Glutamatergic neuron (in vitro differentiated cells): ENCODE results near the gene MAN2A2. TPM values are rescaled to one million over a fixed set of nuclear protein-coding genes. Genes with fewer than 3 reads are reported as not detected.

Experiments
- DNase-seq: peaks from one replicate; pipeline ENCODE4 v3.0.0; 2022
- H3K27ac Mint-ChIP-seq: one replicate; pipeline ENCODE4 v1.8.0; 2020; ENCODE audit warnings: mild to moderate bottlenecking, mixed read lengths, inconsistent platforms; ENCODE audit not compliant: unreplicated experiment
- H3K27me3 Mint-ChIP-seq: one replicate; pipeline ENCODE4 v1.8.0; 2020; ENCODE audit warnings: mild to moderate bottlenecking, moderate library complexity, mixed read lengths, inconsistent platforms; ENCODE audit not compliant: unreplicated experiment
- H3K36me3 Mint-ChIP-seq: one replicate; pipeline ENCODE4 v1.8.0; 2020; ENCODE audit warnings: mild to moderate bottlenecking, mixed read lengths, inconsistent platforms; ENCODE audit not compliant: unreplicated experiment
- H3K4me1 Mint-ChIP-seq: one replicate; pipeline ENCODE4 v1.8.0; 2020; ENCODE audit warnings: mild to moderate bottlenecking, low read depth, mixed read lengths, inconsistent platforms; ENCODE audit not compliant: unreplicated experiment
- H3K4me3 Mint-ChIP-seq: one replicate; pipeline ENCODE4 v1.8.0; 2020; ENCODE audit warnings: mild to moderate bottlenecking, mixed read lengths, inconsistent platforms; ENCODE audit not compliant: unreplicated experiment
- H3K9me3 Mint-ChIP-seq: one replicate; pipeline ENCODE4 v1.8.0; 2020; ENCODE audit warnings: mild to moderate bottlenecking, moderate library complexity, mixed read lengths, inconsistent platforms; ENCODE audit not compliant: unreplicated experiment
- total RNA-seq: library from RNA; stranded (reverse); fragmentation: NEBNext Ultra II Directional; extraction: Animal tissue kit (Norgen Biotek cat#: 25700); gene quantifications from one replicate; pipeline ENCODE4 v1.2.1, GENCODE V29; 2021; ENCODE audit not compliant: unreplicated experiment
- TF ChIP-seq, protein P1 (sequence below): fragments of 200-600 bp; sonication (generic); IDR thresholded peaks from one replicate; pipeline ENCODE4 v1.5.0; 2021; ENCODE audit not compliant: partially characterized antibody, unreplicated experiment

Gene MAN2A2
- total RNA-seq, 1 donor from 2014 or later, result 81.8 TPM

- Mint-ChIP-seq H3K36me3 (no peaks in the 10 kb centered on the region), H3K4me3 (no peak overlapping the region), H3K27me3 (peaks cover 5% of the 10 kb centered on the region), H3K4me1 (peaks cover 10% of the 10 kb centered on the region), H3K9me3 (peaks cover 5% of the 10 kb centered on the region), H3K27ac (no peak overlapping the region)
- TF ChIP-seq, protein P1, sequence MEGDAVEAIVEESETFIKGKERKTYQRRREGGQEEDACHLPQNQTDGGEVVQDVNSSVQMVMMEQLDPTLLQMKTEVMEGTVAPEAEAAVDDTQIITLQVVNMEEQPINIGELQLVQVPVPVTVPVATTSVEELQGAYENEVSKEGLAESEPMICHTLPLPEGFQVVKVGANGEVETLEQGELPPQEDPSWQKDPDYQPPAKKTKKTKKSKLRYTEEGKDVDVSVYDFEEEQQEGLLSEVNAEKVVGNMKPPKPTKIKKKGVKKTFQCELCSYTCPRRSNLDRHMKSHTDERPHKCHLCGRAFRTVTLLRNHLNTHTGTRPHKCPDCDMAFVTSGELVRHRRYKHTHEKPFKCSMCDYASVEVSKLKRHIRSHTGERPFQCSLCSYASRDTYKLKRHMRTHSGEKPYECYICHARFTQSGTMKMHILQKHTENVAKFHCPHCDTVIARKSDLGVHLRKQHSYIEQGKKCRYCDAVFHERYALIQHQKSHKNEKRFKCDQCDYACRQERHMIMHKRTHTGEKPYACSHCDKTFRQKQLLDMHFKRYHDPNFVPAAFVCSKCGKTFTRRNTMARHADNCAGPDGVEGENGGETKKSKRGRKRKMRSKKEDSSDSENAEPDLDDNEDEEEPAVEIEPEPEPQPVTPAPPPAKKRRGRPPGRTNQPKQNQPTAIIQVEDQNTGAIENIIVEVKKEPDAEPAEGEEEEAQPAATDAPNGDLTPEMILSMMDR, result no peak
- DNase-seq, result no peak
Measured at GRCh38 chr15:90881181-90881977, 21.7 kb upstream of the MAN2A2 start.

DNA sequence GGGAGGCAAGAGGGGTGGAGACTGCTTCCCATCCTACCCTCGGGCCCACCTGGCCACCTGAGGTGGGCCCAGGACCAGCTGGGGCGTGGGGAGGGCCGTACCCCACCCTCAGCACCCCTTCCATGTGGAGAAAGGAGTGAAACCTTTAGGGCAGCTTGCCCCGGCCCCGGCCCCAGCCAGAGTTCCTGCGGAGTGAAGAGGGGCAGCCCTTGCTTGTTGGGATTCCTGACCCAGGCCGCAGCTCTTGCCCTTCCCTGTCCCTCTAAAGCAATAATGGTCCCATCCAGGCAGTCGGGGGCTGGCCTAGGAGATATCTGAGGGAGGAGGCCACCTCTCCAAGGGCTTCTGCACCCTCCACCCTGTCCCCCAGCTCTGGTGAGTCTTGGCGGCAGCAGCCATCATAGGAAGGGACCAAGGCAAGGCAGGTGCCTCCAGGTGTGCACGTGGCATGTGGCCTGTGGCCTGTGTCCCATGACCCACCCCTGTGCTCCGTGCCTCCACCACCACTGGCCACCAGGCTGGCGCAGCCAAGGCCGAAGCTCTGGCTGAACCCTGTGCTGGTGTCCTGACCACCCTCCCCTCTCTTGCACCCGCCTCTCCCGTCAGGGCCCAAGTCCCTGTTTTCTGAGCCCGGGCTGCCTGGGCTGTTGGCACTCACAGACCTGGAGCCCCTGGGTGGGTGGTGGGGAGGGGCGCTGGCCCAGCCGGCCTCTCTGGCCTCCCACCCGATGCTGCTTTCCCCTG, 21.0 kb upstream of the MAN2A2 start:
- Mint-ChIP-seq H3K4me1 (peaks cover 11% of the 10 kb centered on the region), H3K27ac (no peak overlapping the region), H3K27me3 (peaks cover 5% of the 10 kb centered on the region), H3K4me3 (no peak overlapping the region), H3K9me3 (peaks cover 5% of the 10 kb centered on the region), H3K36me3 (no peaks in the 10 kb centered on the region)
- no peak for DNase-seq
- TF ChIP-seq, protein P1, result no peak

DNA sequence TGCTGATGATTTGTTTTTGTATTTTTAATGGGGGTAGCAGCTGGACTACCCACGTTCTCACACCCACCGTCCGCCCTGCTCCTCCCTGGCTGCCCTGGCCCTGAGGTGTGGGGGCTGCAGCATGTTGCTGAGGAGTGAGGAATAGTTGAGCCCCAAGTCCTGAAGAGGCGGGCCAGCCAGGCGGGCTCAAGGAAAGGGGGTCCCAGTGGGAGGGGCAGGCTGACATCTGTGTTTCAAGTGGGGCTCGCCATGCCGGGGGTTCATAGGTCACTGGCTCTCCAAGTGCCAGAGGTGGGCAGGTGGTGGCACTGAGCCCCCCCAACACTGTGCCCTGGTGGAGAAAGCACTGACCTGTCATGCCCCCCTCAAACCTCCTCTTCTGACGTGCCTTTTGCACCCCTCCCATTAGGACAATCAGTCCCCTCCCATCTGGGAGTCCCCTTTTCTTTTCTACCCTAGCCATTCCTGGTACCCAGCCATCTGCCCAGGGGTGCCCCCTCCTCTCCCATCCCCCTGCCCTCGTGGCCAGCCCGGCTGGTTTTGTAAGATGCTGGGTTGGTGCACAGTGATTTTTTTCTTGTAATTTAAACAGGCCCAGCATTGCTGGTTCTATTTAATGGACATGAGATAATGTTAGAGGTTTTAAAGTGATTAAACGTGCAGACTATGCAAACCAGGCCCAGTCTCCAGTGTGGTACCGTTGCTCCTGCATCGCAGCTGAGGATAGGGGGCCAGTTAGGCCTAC, 20.1 kb upstream of the MAN2A2 start:
- no peak for DNase-seq
- TF ChIP-seq, protein P1, result no peak
- Mint-ChIP-seq H3K4me1 (peaks cover 14% of the 10 kb centered on the region), H3K27me3 (peaks cover 5% of the 10 kb centered on the region), H3K36me3 (no peaks in the 10 kb centered on the region), H3K27ac (no peak overlapping the region), H3K4me3 (no peak overlapping the region), H3K9me3 (peaks cover 5% of the 10 kb centered on the region)

GRCh38 chr15:90883526-90883975, 19.6 kb upstream of the MAN2A2 start:
- no peak for DNase-seq
- peaks cover 5% of the 10 kb centered on the region for H3K27me3 Mint-ChIP-seq
- H3K4me1 Mint-ChIP-seq, result peaks cover 17% of the 10 kb centered on the region
- TF ChIP-seq, protein P1, result no peak
- no peak overlapping the region for H3K27ac Mint-ChIP-seq
- no peaks in the 10 kb centered on the region for H3K36me3 Mint-ChIP-seq
- H3K9me3 Mint-ChIP-seq, result peaks cover 1% of the 10 kb centered on the region
- no peak overlapping the region for H3K4me3 Mint-ChIP-seq
